Epithelial cell of umbilical artery (primary cell): Measurements from ENCODE around the gene OLIG2. TPM values are rescaled to one million over a fixed set of nuclear protein-coding genes. Genes with fewer than 3 reads are reported as not detected.

Experiments used
- total RNA-seq: library from RNA; depleted of rRNA; stranded (reverse); fragments of >200 nt; gene quantifications from 2 replicates; pipeline ENCODE4 v1.2.3, GENCODE V29; 2014

OLIG2 gene
- total RNA-seq = not detected in 2 replicates

DNA sequence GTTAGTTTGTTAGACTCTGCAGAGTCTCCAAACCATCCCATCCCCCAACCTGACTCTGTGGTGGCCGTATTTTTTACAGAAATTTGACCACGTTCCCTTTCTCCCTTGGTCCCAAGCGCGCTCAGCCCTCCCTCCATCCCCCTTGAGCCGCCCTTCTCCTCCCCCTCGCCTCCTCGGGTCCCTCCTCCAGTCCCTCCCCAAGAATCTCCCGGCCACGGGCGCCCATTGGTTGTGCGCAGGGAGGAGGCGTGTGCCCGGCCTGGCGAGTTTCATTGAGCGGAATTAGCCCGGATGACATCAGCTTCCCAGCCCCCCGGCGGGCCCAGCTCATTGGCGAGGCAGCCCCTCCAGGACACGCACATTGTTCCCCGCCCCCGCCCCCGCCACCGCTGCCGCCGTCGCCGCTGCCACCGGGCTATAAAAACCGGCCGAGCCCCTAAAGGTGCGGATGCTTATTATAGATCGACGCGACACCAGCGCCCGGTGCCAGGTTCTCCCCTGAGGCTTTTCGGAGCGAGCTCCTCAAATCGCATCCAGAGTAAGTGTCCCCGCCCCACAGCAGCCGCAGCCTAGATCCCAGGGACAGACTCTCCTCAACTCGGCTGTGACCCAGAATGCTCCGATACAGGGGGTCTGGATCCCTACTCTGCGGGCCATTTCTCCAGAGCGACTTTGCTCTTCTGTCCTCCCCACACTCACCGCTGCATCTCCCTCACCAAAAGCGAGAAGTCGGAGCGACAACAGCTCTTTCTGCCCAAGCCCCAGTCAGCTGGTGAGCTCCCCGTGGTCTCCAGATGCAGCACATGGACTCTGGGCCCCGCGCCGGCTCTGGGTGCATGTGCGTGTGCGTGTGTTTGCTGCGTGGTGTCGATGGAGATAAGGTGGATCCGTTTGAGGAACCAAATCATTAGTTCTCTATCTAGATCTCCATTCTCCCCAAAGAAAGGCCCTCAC is at the start of gene OLIG2:
Gene OLIG2 (plus strand): TSS at position 447 of the 954 bp plus-strand sequence. CDS start 928 bp downstream, outside the sequence.

GRCh38 chr21:33069994-33070743 is 44.4 kb downstream of the OLIG2 start, which contains the start of gene OLIG1:
Gene OLIG1 (plus strand): TSS chr21:33070141. CDS start chr21:33070247, 106 bp downstream.

Other genes with a start within 250 kb of the OLIG2 start
- not detected in 2 replicates for gene OLIG1, start 44.2 kb downstream of the OLIG2 start, total RNA-seq
- 10.4 and 15.3 TPM in 2 replicates for gene IFNAR2, start 204.0 kb downstream of the OLIG2 start, total RNA-seq
- 28.9 and 48.2 TPM in 2 replicates for gene IL10RB, start 240.4 kb downstream of the OLIG2 start, total RNA-seq